Prostate gland (tissue), 2 donors: Measurements from ENCODE around the gene ADAM15.

Experiments
- CTCF ChIP-seq, 4 experiments: fragments of 200-600 bp in 2 of 4; fragments of 450-650 bp in 2 of 4; sonication (generic) in 2 of 4; IDR thresholded peaks; 1 replicate in 3 of 4; 2 replicates in 1 of 4; pipeline ENCODE4 v1.5.1; 2016 to 2019; ENCODE audit warnings: antibody characterized with exemption in 4 of 4, mild to moderate bottlenecking in 2 of 4, moderate library complexity in 2 of 4
- POLR2A ChIP-seq: fragments of 450-650 bp; IDR thresholded peaks from one replicate; pipeline ENCODE4 v1.6.1; 2016; ENCODE audit warnings: antibody characterized with exemption, mild to moderate bottlenecking

- no peak for TF ChIP-seq CTCF (IDR thresholded peaks at IDR 0.05)
- TF ChIP-seq POLR2A: no peak
Measured at GRCh38 chr1:155070158-155070621, 19.1 kb downstream of the ADAM15 start.
